Esophagus squamous epithelium (tissue), 4 donors: ENCODE results near the gene ASXL2.

Source experiments
- POLR2A ChIP-seq, 4 donors: fragments of 450-650 bp; IDR thresholded peaks; one replicate each; pipeline ENCODE4 v1.6.1; 2017; ENCODE audit warnings: antibody characterized with exemption in 4 of 4, mild to moderate bottlenecking in 4 of 4, moderate library complexity in 3 of 4
- TF ChIP-seq, protein P1 (sequence below), 6 experiments: fragments of 450-650 bp in 4 of 6; fragments of 200-600 bp in 2 of 6; sonication (generic) in 2 of 6; IDR thresholded peaks; one replicate each; pipeline ENCODE4 v1.5.1; 2016 to 2019; ENCODE audit warnings: antibody characterized with exemption in 6 of 6, mild to moderate bottlenecking in 4 of 6, moderate library complexity in 4 of 6

DNA sequence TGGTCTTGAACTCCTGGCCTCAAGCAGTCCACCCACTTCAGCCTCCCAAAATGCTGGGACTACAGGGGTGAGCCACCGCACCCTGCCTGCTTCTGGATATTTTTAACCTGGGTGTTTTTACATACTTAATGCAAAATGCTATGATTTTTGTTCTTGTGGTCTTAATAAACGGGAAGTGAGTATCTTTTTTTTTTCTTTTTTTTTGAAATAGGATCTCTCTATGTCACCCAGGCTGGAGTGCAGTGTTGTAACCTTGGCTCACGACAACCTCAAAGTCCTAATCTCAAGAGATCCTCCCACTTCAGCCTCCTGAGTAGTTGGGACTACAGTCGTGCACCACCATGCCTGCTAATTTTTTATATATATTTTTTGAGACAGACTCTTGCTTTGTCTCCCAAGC, 19.2 kb upstream of the ASXL2 start:
- TF ChIP-seq, protein P1, sequence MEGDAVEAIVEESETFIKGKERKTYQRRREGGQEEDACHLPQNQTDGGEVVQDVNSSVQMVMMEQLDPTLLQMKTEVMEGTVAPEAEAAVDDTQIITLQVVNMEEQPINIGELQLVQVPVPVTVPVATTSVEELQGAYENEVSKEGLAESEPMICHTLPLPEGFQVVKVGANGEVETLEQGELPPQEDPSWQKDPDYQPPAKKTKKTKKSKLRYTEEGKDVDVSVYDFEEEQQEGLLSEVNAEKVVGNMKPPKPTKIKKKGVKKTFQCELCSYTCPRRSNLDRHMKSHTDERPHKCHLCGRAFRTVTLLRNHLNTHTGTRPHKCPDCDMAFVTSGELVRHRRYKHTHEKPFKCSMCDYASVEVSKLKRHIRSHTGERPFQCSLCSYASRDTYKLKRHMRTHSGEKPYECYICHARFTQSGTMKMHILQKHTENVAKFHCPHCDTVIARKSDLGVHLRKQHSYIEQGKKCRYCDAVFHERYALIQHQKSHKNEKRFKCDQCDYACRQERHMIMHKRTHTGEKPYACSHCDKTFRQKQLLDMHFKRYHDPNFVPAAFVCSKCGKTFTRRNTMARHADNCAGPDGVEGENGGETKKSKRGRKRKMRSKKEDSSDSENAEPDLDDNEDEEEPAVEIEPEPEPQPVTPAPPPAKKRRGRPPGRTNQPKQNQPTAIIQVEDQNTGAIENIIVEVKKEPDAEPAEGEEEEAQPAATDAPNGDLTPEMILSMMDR (IDR thresholded peaks at IDR 0.05), result no peak
- TF ChIP-seq POLR2A (IDR thresholded peaks at IDR 0.05), result no peak
